Motor neuron (in vitro differentiated cells): ENCODE measurements around the gene FADS3. TPM values are rescaled to one million over a fixed set of nuclear protein-coding genes. Genes with fewer than 3 reads are reported as not detected.

Experiments used
- ATAC-seq, 8 experiments: fragments of 200-7000 bp; cut with Tn5 transposase; replicated peaks in 6 of 8; 2 replicates each; pipeline ENCODE4 v1.8.0; 2021; ENCODE audit warnings: mild to moderate bottlenecking in 8 of 8, moderate library complexity in 8 of 8
- H3K27ac ChIP-seq, 2 donors: fragments of 250-450 bp; sonication (Bioruptor Pico); 2 replicates each; pipeline ENCODE4 v1.9.0; 2021; ENCODE audit warnings: antibody characterized with exemption in 2 of 2, mild to moderate bottlenecking in 2 of 2, moderate library complexity in 1 of 2
- H3K4me1 ChIP-seq, 2 donors: fragments of 250-450 bp; sonication (Bioruptor Pico); replicated peaks in 1 of 2; 2 replicates each; pipeline ENCODE4 v1.6.1; 2021; ENCODE audit warnings: antibody characterized with exemption in 2 of 2, mild to moderate bottlenecking in 2 of 2, moderate library complexity in 1 of 2
- H3K4me3 ChIP-seq, 5 donors: fragments of 250-450 bp; sonication (Bioruptor Pico); 2 replicates each; pipeline ENCODE4 v1.9.0; 2021; ENCODE audit warnings: antibody characterized with exemption in 5 of 5, mild to moderate bottlenecking in 5 of 5, moderate library complexity in 4 of 5
- WGBS, 10 experiments: fragments of 450-650 bp; shearing (Covaris generic); methylation state at CpG; one replicate each; pipeline ENCODE4 v1.0.0; 2022; 5-methylcytosine and 5-hydroxymethylcytosine counted together
- in situ Hi-C, 9 experiments: fragments of 400-800 bp; cut with MboI; loops; one replicate each; pipeline ENCODE4 v1.15.0; 2021; ENCODE audit warnings: low sequenced_read_pairs in 9 of 9, low pct_unique_long_range_greater_than_20kb in 2 of 9; ENCODE audit not compliant: unreplicated experiment in 9 of 9
- total RNA-seq, 8 experiments: library from RNA; unstranded; fragments of 300-600 nt; gene quantifications; 2 replicates each; pipeline versions ENCODE4 v1.2.3 to v1.2.4, GENCODE V29; 2022

Gene FADS3, protein sequence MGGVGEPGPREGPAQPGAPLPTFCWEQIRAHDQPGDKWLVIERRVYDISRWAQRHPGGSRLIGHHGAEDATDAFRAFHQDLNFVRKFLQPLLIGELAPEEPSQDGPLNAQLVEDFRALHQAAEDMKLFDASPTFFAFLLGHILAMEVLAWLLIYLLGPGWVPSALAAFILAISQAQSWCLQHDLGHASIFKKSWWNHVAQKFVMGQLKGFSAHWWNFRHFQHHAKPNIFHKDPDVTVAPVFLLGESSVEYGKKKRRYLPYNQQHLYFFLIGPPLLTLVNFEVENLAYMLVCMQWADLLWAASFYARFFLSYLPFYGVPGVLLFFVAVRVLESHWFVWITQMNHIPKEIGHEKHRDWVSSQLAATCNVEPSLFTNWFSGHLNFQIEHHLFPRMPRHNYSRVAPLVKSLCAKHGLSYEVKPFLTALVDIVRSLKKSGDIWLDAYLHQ
- 10 to 100 TPM in 6 of 8 experiments, 1 to 10 TPM in 2; 7.9 to 48.8 (median 11.8) TPM for total RNA-seq

DNA sequence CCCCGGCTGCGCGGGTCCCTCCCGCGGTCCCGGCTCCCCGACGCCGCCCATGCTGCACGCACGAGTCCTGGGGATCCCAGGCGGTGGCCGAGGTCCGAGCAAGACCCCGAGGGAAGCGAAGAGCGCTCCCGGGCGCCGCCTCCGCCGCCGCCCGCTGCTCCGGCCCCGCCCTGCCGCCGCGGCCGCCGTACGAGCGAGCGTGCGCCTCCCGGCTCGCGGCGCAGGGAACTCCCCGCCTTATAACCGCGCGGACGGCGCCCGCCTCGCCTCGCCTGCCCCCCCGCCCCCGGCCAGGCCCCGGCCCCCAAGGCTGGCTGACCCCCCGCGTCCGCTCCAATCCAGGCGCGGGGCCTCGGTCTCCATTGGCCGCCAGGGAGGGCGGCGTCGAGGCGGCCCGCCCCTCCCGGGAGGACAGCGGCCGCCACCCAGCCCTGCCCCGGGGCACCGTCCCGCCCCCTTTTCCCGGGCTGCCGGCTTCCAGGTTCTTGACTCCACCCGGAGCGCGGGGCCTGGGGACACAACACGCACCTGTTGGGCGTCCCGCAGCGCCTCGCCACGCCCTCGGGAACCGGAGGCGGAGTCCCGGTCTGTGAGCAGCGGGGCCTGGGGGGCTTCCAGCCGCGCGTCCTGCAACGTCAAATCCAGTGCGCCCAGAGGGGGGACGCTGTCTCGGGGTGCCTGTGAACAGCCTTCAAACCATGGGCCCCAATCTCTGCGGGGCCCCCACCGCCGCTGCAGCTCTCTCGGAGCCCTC, at the start of gene FADS3:
Gene FADS3, minus strand, starts transcription at position 215 of the 754 bp plus-strand sequence. Its CDS starts 164 bp downstream, at position 51.
- in situ Hi-C loops: loop anchor here in 5 of 9 experiments (10.0 to 25.0 kb wide), 3 partner anchors 53 to 196 kb away; no protein-coding TSS in a partner anchor
- peaks cover 7 to 12% of the 10 kb centered on the region in 2 donors for H3K4me1 ChIP-seq
- WGBS, 10 experiments: 0% methylated on average over 1 to 3 of the region's 96 CpGs; no CpG with 5 or more reads in 8 of the 10 experiments
- peak; percentile 69 to 88 (median 82) for ATAC-seq
- H3K4me3 ChIP-seq: peak within 1 kb of the TSS; percentile 48 to 70 (median 56)
- peak within 1 kb of the TSS in 1 of 2 donors; percentile 70 for H3K27ac ChIP-seq

DNA sequence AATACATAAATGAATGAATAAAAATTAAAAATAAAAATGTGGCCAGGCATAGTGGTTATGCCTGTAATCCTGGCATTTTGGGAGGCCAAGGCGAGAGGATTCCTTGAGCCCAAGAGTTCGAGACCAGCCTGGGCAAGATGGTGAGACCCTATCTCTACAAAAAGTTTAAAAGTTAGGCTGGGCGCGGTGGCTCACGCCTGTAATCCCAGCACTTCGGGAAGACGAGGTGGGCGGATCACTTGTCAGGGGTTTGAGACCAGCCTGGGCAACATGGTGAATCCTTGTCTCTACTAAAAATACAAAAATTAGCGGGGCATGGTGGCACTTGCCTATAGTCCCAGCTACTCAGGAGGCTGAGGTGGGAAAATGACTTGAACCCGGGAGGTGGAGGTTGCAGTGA, 49.1 kb upstream of the FADS3 start:
- Histone ChIP-seq H3K4me3 (no peak overlapping the region), H3K27ac (no peak overlapping the region), H3K4me1 (no peaks in the 10 kb centered on the region)
- WGBS, 10 experiments: 44 to 100% (median 90%) methylated on average over 2 to 8 of the region's 10 CpGs
- in situ Hi-C loops: loop anchor here in 1 of 9 experiments (10.0 kb wide), 1 partner anchor 46 kb away; the partner anchor contains the start of gene FADS3
- ATAC-seq: no peak

DNA sequence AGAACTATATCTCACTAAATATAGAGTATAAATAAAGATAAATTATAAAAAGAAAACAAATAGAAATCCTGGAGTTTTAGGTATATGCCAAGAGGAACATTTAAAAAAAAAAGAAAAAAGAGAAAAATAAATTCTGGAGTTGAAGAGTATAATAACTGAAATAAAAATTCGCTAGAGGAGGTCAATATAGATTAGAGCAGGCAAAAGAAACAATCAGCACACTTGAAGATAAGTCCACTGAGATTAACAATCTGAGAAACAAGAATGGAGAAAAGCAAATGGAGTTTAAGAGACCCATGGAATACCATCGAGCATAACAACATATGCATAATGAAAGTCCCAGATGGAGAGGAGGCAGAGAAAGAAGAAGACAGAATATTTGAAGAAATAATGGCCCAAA, 44.5 kb upstream of the FADS3 start:
- in situ Hi-C loops: no loop called here
- Histone ChIP-seq H3K4me3 (no peak overlapping the region), H3K27ac (no peak overlapping the region), H3K4me1 (no peaks in the 10 kb centered on the region)
- WGBS, 10 experiments: 0 to 80% (median 61%) methylated on average over 1 to 2 of the region's 2 CpGs
- no peak for ATAC-seq

DNA sequence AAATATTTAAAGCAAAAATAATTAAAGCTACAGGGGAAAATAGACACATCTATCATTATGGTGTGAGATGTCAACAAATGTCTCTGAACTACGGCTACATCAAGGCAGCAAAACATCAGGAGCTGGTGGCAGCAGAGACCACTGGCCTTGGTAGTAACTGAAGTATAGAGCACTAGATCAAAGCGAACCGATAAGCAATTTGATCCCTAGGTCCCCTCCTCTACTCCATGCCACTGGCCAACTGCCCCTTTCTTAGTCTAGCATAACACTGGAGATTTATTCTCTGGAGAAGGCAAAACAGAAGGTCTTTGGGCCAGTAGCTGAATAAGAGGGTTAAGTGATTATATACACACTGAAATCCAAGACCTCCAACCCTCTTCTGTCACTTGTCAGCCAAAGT, 39.6 kb upstream of the FADS3 start:
- ATAC-seq: no peak
- no peaks in the 10 kb centered on the region for H3K4me1 ChIP-seq
- H3K4me3 ChIP-seq: no peak overlapping the region
- 78 to 100% (median 86%) methylated on average over 1 to 3 of the region's 3 CpGs; no CpG with 5 or more reads in 2 of the 10 experiments for WGBS, 10 experiments
- no peak overlapping the region for H3K27ac ChIP-seq
- in situ Hi-C loops: no loop called here

DNA sequence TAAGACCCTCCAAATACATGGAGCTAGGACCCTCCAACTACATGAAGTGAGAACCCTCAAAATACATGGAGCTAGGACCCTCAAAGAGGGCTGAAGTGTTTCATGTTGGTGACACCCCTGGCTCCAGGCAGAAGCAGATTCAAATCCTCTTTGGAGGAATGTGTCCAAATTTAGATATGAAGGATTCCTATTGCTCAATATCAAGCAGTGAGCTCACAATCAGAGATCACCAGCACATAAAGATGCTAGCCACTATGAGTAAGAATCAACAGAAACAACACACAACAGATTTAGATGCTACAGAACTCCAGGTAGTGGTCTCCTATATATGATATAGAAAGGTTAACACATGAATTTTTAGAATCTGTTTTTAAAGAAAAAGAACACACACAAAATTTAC, 37.3 kb upstream of the FADS3 start:
- H3K27ac ChIP-seq: no peak overlapping the region
- in situ Hi-C loops: no loop called here
- peak in 1 of 8 experiments; percentile 24 for ATAC-seq

DNA sequence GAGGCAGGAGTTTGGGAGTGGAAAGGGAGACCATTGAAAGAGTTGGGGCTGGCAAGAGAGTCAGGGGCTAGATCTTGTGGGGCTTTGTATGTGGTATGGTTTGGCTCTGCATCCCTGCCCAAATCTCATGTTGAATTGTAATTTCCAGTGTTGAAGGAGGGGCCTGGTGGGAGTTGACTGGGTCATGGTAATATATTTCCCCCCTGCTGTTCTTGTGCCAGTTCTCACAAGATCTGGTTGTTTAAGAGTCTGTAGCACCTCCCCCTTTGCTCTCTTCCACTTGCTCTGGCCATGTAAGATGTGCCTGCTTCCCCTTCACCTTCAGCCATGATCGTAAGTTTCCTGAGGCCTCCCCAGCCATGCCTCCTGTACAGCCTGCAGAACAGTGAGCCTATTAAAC, 36.2 kb upstream of the FADS3 start:
- H3K4me1 ChIP-seq: peaks cover 0 to 11% of the 10 kb centered on the region in 2 donors
- H3K4me3 ChIP-seq: no peak overlapping the region
- 100% methylated on average over 1 of the region's 1 CpG; no CpG with 5 or more reads in 7 of the 10 experiments for WGBS, 10 experiments
- in situ Hi-C loops: no loop called here
- ATAC-seq: peak in 1 of 8 experiments; percentile 3
- H3K27ac ChIP-seq: no peak overlapping the region

More for the DNA sequence above, 37.3 kb upstream of the FADS3 start:
- peaks cover 0 to 3% of the 10 kb centered on the region in 2 donors for H3K4me1 ChIP-seq
- H3K4me3 ChIP-seq: no peak overlapping the region

DNA sequence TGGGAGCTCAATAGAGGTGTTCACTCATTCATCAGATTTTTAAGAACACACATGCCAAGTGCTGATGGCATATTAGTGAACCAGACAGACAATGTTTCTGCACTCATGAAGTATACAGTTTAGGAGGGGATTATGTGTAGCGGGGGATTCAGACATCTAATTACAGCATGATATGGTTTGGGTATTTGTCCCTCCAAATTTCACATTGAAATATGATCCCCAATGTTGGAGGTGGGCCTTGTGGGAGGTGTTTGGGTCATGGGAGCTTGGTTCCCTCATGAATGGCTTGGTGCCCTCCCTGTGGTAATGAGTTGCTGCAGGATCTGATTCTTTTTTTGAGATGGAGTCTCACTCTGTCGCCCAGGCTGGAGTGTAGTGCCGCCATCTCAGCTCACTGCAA, 34.9 kb upstream of the FADS3 start:
- no peak for ATAC-seq
- in situ Hi-C loops: no loop called here
- Histone ChIP-seq H3K27ac (no peak overlapping the region), H3K4me1 (peaks cover 0 to 11% of the 10 kb centered on the region in 2 donors), H3K4me3 (no peak overlapping the region)
- 67 to 100% (median 91%) methylated on average over 1 to 3 of the region's 3 CpGs; no CpG with 5 or more reads in 5 of the 10 experiments for WGBS, 10 experiments

DNA sequence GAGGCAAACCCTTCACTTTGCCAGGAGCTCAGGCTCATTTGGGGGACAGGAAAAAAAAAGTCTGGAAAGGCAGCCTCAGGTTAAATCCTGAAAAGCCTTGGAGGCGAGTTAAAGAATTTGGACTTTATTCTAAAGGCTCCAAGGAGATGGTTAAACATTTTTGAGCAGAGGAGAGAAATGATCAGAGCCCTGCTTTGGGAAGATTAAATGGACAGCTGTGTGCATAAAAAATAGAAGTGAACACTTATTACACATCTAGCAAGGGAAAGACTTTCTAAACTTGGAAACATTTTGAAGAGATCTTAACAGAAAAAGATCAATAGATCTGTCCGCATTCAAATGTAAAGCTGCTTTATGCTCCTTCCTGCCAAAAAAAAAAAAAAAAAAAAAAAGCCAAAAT, 34.4 kb upstream of the FADS3 start:
- Histone ChIP-seq H3K27ac (no peak overlapping the region), H3K4me1 (peaks cover 0 to 11% of the 10 kb centered on the region in 2 donors), H3K4me3 (no peak overlapping the region)
- 70 to 100% (median 85%) methylated on average over 1 to 2 of the region's 2 CpGs; no CpG with 5 or more reads in 1 of the 10 experiments for WGBS, 10 experiments
- in situ Hi-C loops: no loop called here
- no peak for ATAC-seq

DNA sequence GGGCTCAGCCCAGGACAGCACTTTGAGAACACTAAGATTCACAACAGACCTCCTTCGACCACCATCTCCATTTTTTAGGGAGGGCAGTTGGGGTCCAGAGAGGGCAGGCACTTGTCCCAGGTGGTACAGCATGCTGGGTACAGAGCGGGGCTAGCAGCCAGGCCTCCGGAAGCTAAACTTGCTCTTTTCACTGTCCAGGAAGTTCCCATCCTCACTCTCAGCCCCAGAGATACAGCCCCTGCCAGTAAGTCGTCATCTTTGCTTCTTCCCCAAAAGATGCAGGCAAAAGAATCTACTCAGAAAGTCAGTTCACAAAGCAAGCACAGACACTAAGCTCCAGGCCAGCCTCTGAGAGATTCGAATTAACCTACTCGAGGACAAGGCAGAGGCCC, 32.7 kb upstream of the FADS3 start:
- 6 to 76% (median 46%) methylated on average over 2 to 4 of the region's 6 CpGs; no CpG with 5 or more reads in 5 of the 10 experiments for WGBS, 10 experiments
- peaks cover 0 to 11% of the 10 kb centered on the region in 2 donors for H3K4me1 ChIP-seq
- no peak overlapping the region for H3K27ac ChIP-seq
- ATAC-seq: no peak
- H3K4me3 ChIP-seq: no peak overlapping the region
- in situ Hi-C loops: no loop called here

DNA sequence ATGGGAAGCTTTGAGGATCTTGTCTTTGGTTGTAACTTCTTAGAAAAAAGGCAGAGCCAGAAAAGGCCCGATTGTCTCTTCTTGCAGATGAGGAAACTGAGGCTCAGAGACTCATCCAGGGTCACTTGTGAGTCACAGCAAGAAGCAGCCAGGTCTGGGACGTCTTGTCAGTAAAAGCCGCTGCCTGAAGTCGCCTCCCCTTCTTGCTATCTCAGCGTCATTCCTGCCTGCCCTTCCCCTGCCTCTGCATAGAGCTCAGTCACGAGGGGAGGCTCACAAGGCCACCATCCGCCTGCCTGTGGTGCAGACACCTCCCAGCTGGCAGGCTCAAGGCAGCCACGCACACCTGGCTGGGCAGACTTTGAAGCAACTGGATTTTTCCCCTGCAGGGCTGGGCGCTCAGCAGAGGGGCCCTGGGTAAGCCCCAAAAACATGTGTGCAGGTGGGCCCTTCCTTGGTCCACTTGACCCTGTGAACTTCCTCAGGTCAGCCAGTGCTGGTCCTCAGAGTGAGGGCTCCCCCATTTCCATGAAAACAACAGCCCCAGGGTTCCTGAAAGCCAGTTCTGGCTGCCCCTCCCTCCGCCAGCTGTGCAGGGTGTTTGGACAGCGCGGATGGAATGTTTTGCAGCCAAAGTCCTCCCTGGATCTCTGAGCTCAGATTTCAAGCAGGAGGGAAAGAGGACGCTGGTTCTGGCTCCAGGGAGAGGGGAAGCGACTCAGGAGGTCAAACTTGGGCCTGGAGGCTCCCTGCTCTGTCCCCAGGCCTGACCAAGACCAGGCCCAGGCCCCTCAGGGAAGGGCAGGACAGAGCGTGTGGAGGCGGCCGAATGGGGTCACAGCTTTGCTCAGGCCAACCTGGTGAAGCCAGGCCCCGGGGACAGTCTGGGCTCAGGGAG, 32.1 kb upstream of the FADS3 start:
- Histone ChIP-seq H3K4me1 (peaks cover 0 to 11% of the 10 kb centered on the region in 2 donors), H3K4me3 (no peak overlapping the region), H3K27ac (no peak overlapping the region)
- 0 to 90% (median 9%) methylated on average over 1 to 6 of the region's 18 CpGs; no CpG with 5 or more reads in 4 of the 10 experiments for WGBS, 10 experiments
- in situ Hi-C loops: no loop called here
- ATAC-seq: peak; percentile 78 to 94 (median 84)

DNA sequence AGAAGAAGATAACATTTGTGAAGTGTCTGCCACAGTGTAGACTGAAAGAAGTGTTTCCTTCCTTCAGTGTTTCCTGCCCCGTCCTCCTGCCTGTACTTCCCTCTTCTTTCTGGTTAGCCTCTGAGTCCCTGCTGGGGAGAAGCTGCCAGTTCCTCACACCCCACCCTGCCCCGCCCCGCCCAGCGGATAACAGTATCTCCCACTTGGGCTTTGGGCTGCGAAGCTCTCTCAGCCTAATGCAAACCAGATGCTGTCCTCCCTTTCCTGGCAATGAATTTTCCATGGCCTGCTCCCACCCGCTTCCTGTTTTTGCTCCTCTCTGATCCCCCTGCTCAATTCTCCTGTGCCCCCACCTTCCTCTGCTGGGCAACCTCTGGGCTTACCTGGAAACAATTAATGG, 31.2 kb upstream of the FADS3 start:
- in situ Hi-C loops: no loop called here
- ATAC-seq: peak in 3 of 8 experiments; percentile 25 to 68 (median 45)
- Histone ChIP-seq H3K4me3 (no peak overlapping the region), H3K4me1 (peaks cover 0 to 11% of the 10 kb centered on the region in 2 donors), H3K27ac (no peak overlapping the region)
- WGBS, 10 experiments: 70% methylated on average over 2 of the region's 6 CpGs; no CpG with 5 or more reads in 9 of the 10 experiments

DNA sequence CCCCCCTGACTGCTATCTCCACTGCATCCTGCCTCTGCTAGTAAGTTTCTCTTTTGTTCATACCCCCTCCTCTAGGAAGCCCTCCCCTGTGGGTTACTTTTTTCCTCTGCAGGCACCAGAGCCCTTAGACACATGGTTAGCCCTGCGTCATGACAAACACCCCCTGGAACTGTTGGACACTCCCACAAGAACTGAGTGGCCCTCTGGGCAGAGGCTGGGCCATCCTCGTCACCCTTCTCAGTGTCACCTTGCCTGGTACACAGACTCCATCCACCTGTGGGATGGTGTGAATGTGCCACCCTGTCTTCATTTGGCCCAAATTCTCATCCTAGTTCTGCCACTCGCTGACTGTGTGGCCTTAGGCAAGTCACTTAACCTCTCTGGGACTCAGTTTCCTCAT, 30.1 kb upstream of the FADS3 start:
- no peak for ATAC-seq

More for the DNA sequence above, 30.1 kb upstream of the FADS3 start:
- Histone ChIP-seq H3K4me1 (peaks cover 0 to 13% of the 10 kb centered on the region in 2 donors), H3K27ac (no peak overlapping the region), H3K4me3 (no peak overlapping the region)
- in situ Hi-C loops: no loop called here
- 60 to 100% (median 86%) methylated on average over 1 to 2 of the region's 3 CpGs; no CpG with 5 or more reads in 5 of the 10 experiments for WGBS, 10 experiments
